ENCODE data around the gene OST4. TPM values are rescaled to one million over a fixed set of nuclear protein-coding genes. Genes with fewer than 3 reads are reported as not detected.

The OST4 gene
- total RNA-seq, 1 experiment from 2014 or later, result 258 TPM

GRCh38 chr2:27074738-27075565 is 3.5 kb upstream of the OST4 start:
- Histone ChIP-seq H3K4me3 (ENCODE audit: low read length) (no peak overlapping the region), H3K4me1 (ENCODE audit: insufficient read depth, low read length) (peaks cover 12% of the 10 kb centered on the region), H3K9me3 (ENCODE audit: low read length) (no peaks in the 10 kb centered on the region), H2AFZ (ENCODE audit: low read length) (no peak overlapping the region), H3K4me2 (ENCODE audit: low read length) (no peak overlapping the region), H3K9me2 (replicated peaks; ENCODE audit: low read length) (no peaks in the 10 kb centered on the region), H3K27me3 (ENCODE audit: low read length) (no peaks in the 10 kb centered on the region), H3K79me2 (ENCODE audit: low read length) (peaks cover 15% of the 10 kb centered on the region), H3K36me3 (ENCODE audit: low read depth, low read length) (no peaks in the 10 kb centered on the region), H4K20me1 (ENCODE audit: low read length) (no peaks in the 10 kb centered on the region), H3K9ac (ENCODE audit: low read length) (no peak overlapping the region), H3F3A (ENCODE audit: low read length, unreplicated experiment) (no peaks in the 10 kb centered on the region), H3K27ac (ENCODE audit: low read length) (no peak overlapping the region)
- DNase-seq (no peak), ATAC-seq (no peak)
- BruUV-seq (replicated peaks), result no TSS peak
- intact Hi-C loops (cut with micrococcal nuclease), result no loop called here
- TF ChIP-seq CTCF (conservative IDR thresholded peaks at IDR 0.05; ENCODE audit: low read depth, low read length) (no peak), EZH2 (IDR thresholded peaks at IDR 0.05; ENCODE audit: low read length, unreplicated experiment) (no peak), EZH2phosphoT487 (IDR thresholded peaks at IDR 0.05; ENCODE audit: borderline replicate concordance, low read length) (no peak)
- POLR2A ChIA-PET (ENCODE audit: unreplicated experiment), result no interaction called here
- CTCF ChIA-PET, result no interaction called here

GRCh38 chr2:27073782-27074181 is 2.3 kb upstream of the OST4 start:
- H3K79me2 ChIP-seq (ENCODE audit: low read length), result peaks cover 26% of the 10 kb centered on the region
- no TSS peak for BruUV-seq (replicated peaks)
- CTCF ChIA-PET, result no interaction called here
- intact Hi-C loops (cut with micrococcal nuclease), result no loop called here
- H3K27ac ChIP-seq (ENCODE audit: low read length), result no peak overlapping the region
- peaks cover 7% of the 10 kb centered on the region for H3K36me3 ChIP-seq (ENCODE audit: low read depth, low read length)
- no peak overlapping the region for H2AFZ ChIP-seq (ENCODE audit: low read length)
- no peaks in the 10 kb centered on the region for H3K9me2 ChIP-seq (replicated peaks; ENCODE audit: low read length)
- no peak overlapping the region for H3K4me2 ChIP-seq (ENCODE audit: low read length)
- DNase-seq (no peak), ATAC-seq (no peak)
- H4K20me1 ChIP-seq (ENCODE audit: low read length), result no peaks in the 10 kb centered on the region
- H3K27me3 ChIP-seq (ENCODE audit: low read length), result no peaks in the 10 kb centered on the region
- H3F3A ChIP-seq (ENCODE audit: low read length, unreplicated experiment), result no peaks in the 10 kb centered on the region
- no peaks in the 10 kb centered on the region for H3K9me3 ChIP-seq (ENCODE audit: low read length)
- POLR2A ChIA-PET (ENCODE audit: unreplicated experiment), result no interaction called here
- H3K9ac ChIP-seq (ENCODE audit: low read length), result no peak overlapping the region
- no peak overlapping the region for H3K4me3 ChIP-seq (ENCODE audit: low read length)
- peaks cover 12% of the 10 kb centered on the region for H3K4me1 ChIP-seq (ENCODE audit: insufficient read depth, low read length)
- TF ChIP-seq EZH2phosphoT487 (IDR thresholded peaks at IDR 0.05; ENCODE audit: borderline replicate concordance, low read length), result no peak
- no peak for TF ChIP-seq EZH2 (IDR thresholded peaks at IDR 0.05; ENCODE audit: low read length, unreplicated experiment)
- no peak for TF ChIP-seq CTCF (conservative IDR thresholded peaks at IDR 0.05; ENCODE audit: low read depth, low read length)

DNA sequence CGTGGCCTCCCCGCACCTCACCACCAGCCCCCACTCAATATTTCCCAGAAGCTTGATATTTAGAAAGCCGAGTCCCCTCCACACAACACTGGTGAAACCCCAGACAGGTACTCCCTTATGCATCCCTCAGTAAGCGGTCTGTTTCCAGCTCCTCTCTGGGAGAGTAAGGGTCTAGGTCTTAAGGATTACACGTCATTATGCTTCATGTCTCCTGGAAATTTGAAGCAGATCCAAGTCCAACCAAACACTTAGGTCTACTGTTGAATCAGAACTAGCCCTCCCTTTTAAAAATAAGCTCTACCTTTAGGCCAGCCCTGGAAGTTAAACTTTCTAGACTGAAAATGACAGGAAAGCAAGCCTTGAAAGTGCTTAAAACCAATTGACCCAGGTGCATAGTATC is 1.5 kb upstream of the OST4 start:
- Histone ChIP-seq H3K36me3 (ENCODE audit: low read depth, low read length) (peaks cover 13% of the 10 kb centered on the region), H3F3A (ENCODE audit: low read length, unreplicated experiment) (no peaks in the 10 kb centered on the region), H3K4me1 (ENCODE audit: insufficient read depth, low read length) (peaks cover 12% of the 10 kb centered on the region), H3K27ac (ENCODE audit: low read length) (no peak overlapping the region), H4K20me1 (ENCODE audit: low read length) (no peaks in the 10 kb centered on the region), H3K79me2 (ENCODE audit: low read length) (peaks cover 34% of the 10 kb centered on the region), H2AFZ (ENCODE audit: low read length) (no peak overlapping the region), H3K4me2 (ENCODE audit: low read length) (no peak overlapping the region), H3K27me3 (ENCODE audit: low read length) (no peaks in the 10 kb centered on the region), H3K9me3 (ENCODE audit: low read length) (no peaks in the 10 kb centered on the region), H3K9me2 (replicated peaks; ENCODE audit: low read length) (no peaks in the 10 kb centered on the region), H3K4me3 (ENCODE audit: low read length) (no peak overlapping the region), H3K9ac (ENCODE audit: low read length) (no peak overlapping the region)
- ChIA-PET POLR2A (ENCODE audit: unreplicated experiment) (no interaction called here), CTCF (no interaction called here)
- no peak for DNase-seq
- BruUV-seq (replicated peaks), result no TSS peak
- TF ChIP-seq CTCF (conservative IDR thresholded peaks at IDR 0.05; ENCODE audit: low read depth, low read length) (no peak), EZH2 (IDR thresholded peaks at IDR 0.05; ENCODE audit: low read length, unreplicated experiment) (no peak), EZH2phosphoT487 (IDR thresholded peaks at IDR 0.05; ENCODE audit: borderline replicate concordance, low read length) (no peak)
- no peak for ATAC-seq
- intact Hi-C loops (cut with micrococcal nuclease), result no loop called here

Data from PC-3 (cell line).